Endothelial cell of umbilical vein (primary cell): Measurements from ENCODE around the gene ABRAXAS1.

Experiments used
- POLR2AphosphoS5 ChIP-seq: IDR thresholded peaks from 2 replicates; pipeline ENCODE4 v1.6.1; 2012; ENCODE audit warnings: low read depth, mild to moderate bottlenecking, control low read depth, low read length, moderate library complexity; ENCODE audit not compliant: insufficient read depth
- TF ChIP-seq, protein P1 (sequence below), 2 donors: IDR thresholded peaks; 1 replicate in 1 of 2; 2 replicates in 1 of 2; pipeline ENCODE4 v1.5.1; 2011; ENCODE audit warnings: low read length in 2 of 2, mild to moderate bottlenecking in 2 of 2, moderate library complexity in 2 of 2, control low read depth in 1 of 2, inconsistent platforms in 1 of 2, low read depth in 1 of 2; ENCODE audit not compliant: insufficient read depth in 1 of 2; ENCODE audit errors: extremely low read depth in 1 of 2

DNA sequence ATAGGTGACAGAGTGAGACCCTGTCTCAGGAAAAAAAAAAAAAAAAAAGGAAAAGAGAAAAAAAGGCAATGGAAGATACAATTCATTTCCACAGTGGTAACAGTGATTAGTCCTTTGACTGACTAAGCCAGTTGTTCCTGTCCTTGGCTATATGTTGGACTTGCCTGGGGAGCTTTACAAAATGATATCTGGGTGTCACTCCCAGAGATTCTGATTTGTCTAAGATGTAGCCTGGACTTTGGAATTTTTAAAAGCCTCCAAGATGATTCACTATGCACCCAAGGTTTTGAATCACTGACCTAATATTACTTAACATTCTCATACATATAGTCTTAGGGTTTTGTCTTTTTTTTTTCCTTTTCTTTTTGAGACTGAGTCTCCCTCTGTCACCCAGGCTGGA, 46.2 kb downstream of the ABRAXAS1 start:
- TF ChIP-seq, protein P1, sequence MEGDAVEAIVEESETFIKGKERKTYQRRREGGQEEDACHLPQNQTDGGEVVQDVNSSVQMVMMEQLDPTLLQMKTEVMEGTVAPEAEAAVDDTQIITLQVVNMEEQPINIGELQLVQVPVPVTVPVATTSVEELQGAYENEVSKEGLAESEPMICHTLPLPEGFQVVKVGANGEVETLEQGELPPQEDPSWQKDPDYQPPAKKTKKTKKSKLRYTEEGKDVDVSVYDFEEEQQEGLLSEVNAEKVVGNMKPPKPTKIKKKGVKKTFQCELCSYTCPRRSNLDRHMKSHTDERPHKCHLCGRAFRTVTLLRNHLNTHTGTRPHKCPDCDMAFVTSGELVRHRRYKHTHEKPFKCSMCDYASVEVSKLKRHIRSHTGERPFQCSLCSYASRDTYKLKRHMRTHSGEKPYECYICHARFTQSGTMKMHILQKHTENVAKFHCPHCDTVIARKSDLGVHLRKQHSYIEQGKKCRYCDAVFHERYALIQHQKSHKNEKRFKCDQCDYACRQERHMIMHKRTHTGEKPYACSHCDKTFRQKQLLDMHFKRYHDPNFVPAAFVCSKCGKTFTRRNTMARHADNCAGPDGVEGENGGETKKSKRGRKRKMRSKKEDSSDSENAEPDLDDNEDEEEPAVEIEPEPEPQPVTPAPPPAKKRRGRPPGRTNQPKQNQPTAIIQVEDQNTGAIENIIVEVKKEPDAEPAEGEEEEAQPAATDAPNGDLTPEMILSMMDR (IDR thresholded peaks at IDR 0.05; ENCODE audit: extremely low read depth in 1 of 2, insufficient read depth in 1 of 2, low read depth in 1 of 2, low read length in 2 of 2): no peak
- no peak for TF ChIP-seq POLR2AphosphoS5
